H1 (cell line): Measurements from ENCODE around the gene VPS37C. TPM values are rescaled to one million over a fixed set of nuclear protein-coding genes. Genes with fewer than 3 reads are reported as not detected.

Experiments
- CBX5 ChIP-seq: fragments of 300-800, 300-1000 bp; sonication (generic); IDR thresholded peaks from 2 replicates; pipeline ENCODE4 v1.7.1; 2016; ENCODE audit warnings: antibody characterized with exemption, low read length, low read depth
- polyA plus RNA-seq, 7 experiments: library from polyadenylated mRNA; depleted of rRNA in 3 of 7; stranded (reverse) in 5 of 7; unstranded in 2 of 7; fragments of >200 nt in 5 of 7; fragments of 200-250 nt in 2 of 7; gene quantifications; 1 replicate in 5 of 7; 2 replicates in 1 of 7; 4 replicates in 1 of 7; pipeline versions ENCODE4 v1.2.1 to v1.2.3, GENCODE V29; 2011 to 2013; ENCODE audit warnings: missing spikeins in 2 of 7, mixed read lengths in 2 of 7
- total RNA-seq: library from RNA; stranded (reverse); fragmentation: NEBNext Ultra II Directional; extraction: Animal tissue kit (Norgen Biotek cat#: 25700); gene quantifications from 2 replicates; pipeline ENCODE4 v1.2.1, GENCODE V29; 2021

Gene VPS37C
- total and polyA plus RNA-seq, 2 of the 8 experiments (the other 6 are each of a cell fraction or from before 2014, with no cell fraction given) = 12.9 to 21.0 TPM

GRCh38 chr11:61183645-61184044 is 22.4 kb upstream of the VPS37C start (continued):
- TF ChIP-seq CBX5 = no peak
